Measurements from ENCODE around the gene CYB561D1. TPM values are rescaled to one million over a fixed set of nuclear protein-coding genes. Genes with fewer than 3 reads are reported as not detected.

Gene CYB561D1
- total and polyA plus RNA-seq, 12 donors, result 4.4 to 21.2 (median 11.5) TPM

- WGBS, 4 donors, result 82 to 90% (median 85%) methylated on average over 16 to 24 of the region's 24 CpGs
- Histone ChIP-seq H3K27me3 (no peaks in the 10 kb centered on the region), H3K36me3 (replicated peaks in 1 of 2) (no peaks in the 10 kb centered on the region), H3K9me3 (replicated peaks in 1 of 3) (no peaks in the 10 kb centered on the region), H3K27ac (no peak overlapping the region), H3K4me3 (no peak overlapping the region), H3K4me1 (replicated peaks in 1 of 2) (peaks cover 11 to 18% of the 10 kb centered on the region in 2 donors)
- no peak for DNase-seq
- intact Hi-C loops (cut with DNase I), result loop anchor here (5.0 to 10.0 kb wide), 3 partner anchors 84 to 441 kb away; partner anchors contain the start of gene AHCYL1 (in 1 of the 2)
- TF ChIP-seq, protein P1, sequence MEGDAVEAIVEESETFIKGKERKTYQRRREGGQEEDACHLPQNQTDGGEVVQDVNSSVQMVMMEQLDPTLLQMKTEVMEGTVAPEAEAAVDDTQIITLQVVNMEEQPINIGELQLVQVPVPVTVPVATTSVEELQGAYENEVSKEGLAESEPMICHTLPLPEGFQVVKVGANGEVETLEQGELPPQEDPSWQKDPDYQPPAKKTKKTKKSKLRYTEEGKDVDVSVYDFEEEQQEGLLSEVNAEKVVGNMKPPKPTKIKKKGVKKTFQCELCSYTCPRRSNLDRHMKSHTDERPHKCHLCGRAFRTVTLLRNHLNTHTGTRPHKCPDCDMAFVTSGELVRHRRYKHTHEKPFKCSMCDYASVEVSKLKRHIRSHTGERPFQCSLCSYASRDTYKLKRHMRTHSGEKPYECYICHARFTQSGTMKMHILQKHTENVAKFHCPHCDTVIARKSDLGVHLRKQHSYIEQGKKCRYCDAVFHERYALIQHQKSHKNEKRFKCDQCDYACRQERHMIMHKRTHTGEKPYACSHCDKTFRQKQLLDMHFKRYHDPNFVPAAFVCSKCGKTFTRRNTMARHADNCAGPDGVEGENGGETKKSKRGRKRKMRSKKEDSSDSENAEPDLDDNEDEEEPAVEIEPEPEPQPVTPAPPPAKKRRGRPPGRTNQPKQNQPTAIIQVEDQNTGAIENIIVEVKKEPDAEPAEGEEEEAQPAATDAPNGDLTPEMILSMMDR (IDR thresholded peaks at IDR 0.05), result no peak
- no peak for TF ChIP-seq POLR2A (IDR thresholded peaks at IDR 0.05)
These were observed 49.5 kb downstream of the CYB561D1 start for GRCh38 chr1:109543283-109543987.

GRCh38 chr1:109543988-109544735 lies 50.3 kb downstream of the CYB561D1 start:
- TF ChIP-seq, protein P1 (IDR thresholded peaks at IDR 0.05), result no peak
- TF ChIP-seq POLR2A (IDR thresholded peaks at IDR 0.05), result no peak
- Histone ChIP-seq H3K27ac (no peak overlapping the region), H3K9me3 (replicated peaks in 1 of 3) (no peaks in the 10 kb centered on the region), H3K27me3 (no peaks in the 10 kb centered on the region), H3K36me3 (replicated peaks in 1 of 2) (no peaks in the 10 kb centered on the region), H3K4me1 (replicated peaks in 1 of 2) (peaks cover 11 to 19% of the 10 kb centered on the region in 2 donors), H3K4me3 (no peak overlapping the region)
- intact Hi-C loops (cut with DNase I), result loop anchor here (2.0 to 10.0 kb wide), 4 partner anchors 83 to 441 kb away; partner anchors contain the start of gene AHCYL1 (in 1 of the 2)
- 70 to 75% (median 73%) methylated on average over 12 to 14 of the region's 14 CpGs for WGBS, 4 donors
- no peak for DNase-seq

- intact Hi-C loops (cut with DNase I), result loop anchor here (5.0 to 10.0 kb wide), 3 partner anchors 81 to 438 kb away; partner anchors contain the start of gene AHCYL1 (in 1 of the 2)
- peak; percentile 87 to 96 (median 93) for DNase-seq
These were observed 52.6 kb downstream of the CYB561D1 start for GRCh38 chr1:109546311-109547109.

More at GRCh38 chr1:109546311-109547109, 52.6 kb downstream of the CYB561D1 start:
- TF ChIP-seq, protein P1 (IDR thresholded peaks at IDR 0.05), result peak; percentile 83 to 99 (median 94)
- no peak for TF ChIP-seq POLR2A (IDR thresholded peaks at IDR 0.05)
- no peaks in the 10 kb centered on the region for H3K9me3 ChIP-seq (replicated peaks in 1 of 3)
- 25 to 33% (median 31%) methylated on average over 5 of the region's 5 CpGs for WGBS, 4 donors
- H3K4me1 ChIP-seq (replicated peaks in 1 of 2), result peaks cover 11 to 37% of the 10 kb centered on the region in 2 donors
- peak overlapping the region in 4 of 5 donors; percentile 43 to 94 (median 92) for H3K27ac ChIP-seq
- no peaks in the 10 kb centered on the region for H3K36me3 ChIP-seq (replicated peaks in 1 of 2)
- peak overlapping the region in 1 of 4 donors; percentile 80 for H3K4me3 ChIP-seq
- no peaks in the 10 kb centered on the region for H3K27me3 ChIP-seq
